ENCODE data around the gene PASK. TPM values are rescaled to one million over a fixed set of nuclear protein-coding genes. Genes with fewer than 3 reads are reported as not detected.
"Not testable (repeated sequence)": the region's sequence is repeated elsewhere in the genome, so short reads cannot be mapped to it uniquely, and the experiment has no call there.

PASK gene
- total and polyA plus RNA-seq, 2 donors (not counting 1 experiment from before 2014, with no cell fraction given) = 48.2 to 144 TPM

GRCh38 chr2:241093133-241093781 is 56.0 kb downstream of the PASK start:
- peaks cover 37% of the 10 kb centered on the region for H3K4me1 Mint-ChIP-seq
- H3K4me3 ChIP-seq (ENCODE audit: control extremely low read depth in 1 of 5, extremely low read depth in 1 of 5, insufficient read depth in 1 of 5, low read depth in 2 of 5, low read length in 4 of 5); H3K9ac ChIP-seq (ENCODE audit: low read length); H2AFZ ChIP-seq (ENCODE audit: insufficient read depth, low read depth, low read length, poor library complexity, severe bottlenecking); H3K27me3 ChIP-seq (replicated peaks in 1 of 4; ENCODE audit: control extremely low read depth in 1 of 4, control insufficient read depth in 3 of 4, insufficient read depth in 4 of 4, low read length in 3 of 4); H3K9me3 ChIP-seq (ENCODE audit: control extremely low read depth in 1 of 3, control insufficient read depth in 2 of 3, insufficient read depth in 1 of 3, low read length in 2 of 3); H3K4me3 Mint-ChIP-seq; H3K27ac Mint-ChIP-seq; H3K27ac ChIP-seq (ENCODE audit: low read length in 2 of 2); H3K4me2 ChIP-seq (replicated peaks; ENCODE audit: low read depth, low read length, poor library complexity, severe bottlenecking); ATAC-seq (ENCODE audit: low read depth); DNase-seq; intact Hi-C loops (cut with micrococcal nuclease); H3K27me3 Mint-ChIP-seq; H3K9me3 Mint-ChIP-seq (ENCODE audit: insufficient read depth): not testable (repeated sequence)
- Histone ChIP-seq H3K4me1 (ENCODE audit: control insufficient read depth in 2 of 2, insufficient read depth in 2 of 2, low read length in 2 of 2) (peaks cover 18 to 29% of the 10 kb centered on the region in 2 donors), H3K79me2 (ENCODE audit: control insufficient read depth, insufficient read depth, low read length) (peaks cover 27% of the 10 kb centered on the region), H3K36me3 (replicated peaks in 1 of 2; ENCODE audit: control extremely low read depth in 1 of 2, control insufficient read depth in 1 of 2, extremely low read depth in 1 of 2, insufficient read depth in 2 of 2, low read length in 1 of 2) (peaks cover 28 to 93% of the 10 kb centered on the region in 2 experiments), H4K20me1 (ENCODE audit: control insufficient read depth, insufficient read depth, low read length, poor library complexity, severe bottlenecking) (peaks cover 47% of the 10 kb centered on the region)
- ChIA-PET POLR2A (interaction anchor here (0.6 to 1.0 kb wide), 3 partner anchors 10 to 73 kb away, joined by 3 read pairs; no protein-coding TSS in a partner anchor), CTCF (interaction anchor here (0.9 to 2.8 kb wide), 2 partner anchors 15 to 56 kb away, joined by 4 to 13 read pairs; partner anchors contain the start of gene PASK)
- WGBS (ENCODE audit: insufficient coverage) = 85% methylated on average over 8 of the region's 10 CpGs

- H3K4me1 ChIP-seq (ENCODE audit: control insufficient read depth in 2 of 2, insufficient read depth in 2 of 2, low read length in 2 of 2) = peaks cover 16 to 32% of the 10 kb centered on the region in 2 donors
- no peak overlapping the region for H3K4me3 ChIP-seq (ENCODE audit: control extremely low read depth in 1 of 5, extremely low read depth in 1 of 5, insufficient read depth in 1 of 5, low read depth in 2 of 5, low read length in 4 of 5)
- no peak overlapping the region for H3K27ac ChIP-seq (ENCODE audit: low read length in 2 of 2)
- H3K9me3 Mint-ChIP-seq (ENCODE audit: insufficient read depth) = no peaks in the 10 kb centered on the region
- H4K20me1 ChIP-seq (ENCODE audit: control insufficient read depth, insufficient read depth, low read length, poor library complexity, severe bottlenecking) = peaks cover 41% of the 10 kb centered on the region
- 70% methylated on average over 6 of the region's 8 CpGs for WGBS (ENCODE audit: insufficient coverage)
- ChIA-PET CTCF (interaction anchor here (0.6 to 2.8 kb wide), 3 partner anchors 15 to 57 kb away, joined by 4 to 13 read pairs (median 4); partner anchors contain the start of gene PASK), POLR2A (interaction anchor here (1.0 kb wide), 1 partner anchor 72 kb away, joined by 3 read pairs; no protein-coding TSS in a partner anchor)
- no peaks in the 10 kb centered on the region for H3K27me3 Mint-ChIP-seq
- H3K4me1 Mint-ChIP-seq = peaks cover 38% of the 10 kb centered on the region
- no peak overlapping the region for H3K9ac ChIP-seq (ENCODE audit: low read length)
- H2AFZ ChIP-seq (ENCODE audit: insufficient read depth, low read depth, low read length, poor library complexity, severe bottlenecking) = no peak overlapping the region
- ATAC-seq (ENCODE audit: low read depth) = no peak
- peaks cover 28 to 94% of the 10 kb centered on the region in 2 experiments for H3K36me3 ChIP-seq (replicated peaks in 1 of 2; ENCODE audit: control extremely low read depth in 1 of 2, control insufficient read depth in 1 of 2, extremely low read depth in 1 of 2, insufficient read depth in 2 of 2, low read length in 1 of 2)
- no peak overlapping the region for H3K27ac Mint-ChIP-seq
- TF ChIP-seq CTCF (IDR thresholded peaks at IDR 0.05) (no peak), EZH2 (IDR thresholded peaks at IDR 0.05; ENCODE audit: borderline replicate concordance, insufficient read depth, low read depth, low read length, poor library complexity, severe bottlenecking) (no peak)
- DNase-seq = no peak
- H3K27me3 ChIP-seq (replicated peaks in 1 of 4; ENCODE audit: control extremely low read depth in 1 of 4, control insufficient read depth in 3 of 4, insufficient read depth in 4 of 4, low read length in 3 of 4) = no peaks in the 10 kb centered on the region
- peaks cover 21% of the 10 kb centered on the region for H3K79me2 ChIP-seq (ENCODE audit: control insufficient read depth, insufficient read depth, low read length)
- intact Hi-C loops (cut with micrococcal nuclease) = no loop called here
- H3K4me2 ChIP-seq (replicated peaks; ENCODE audit: low read depth, low read length, poor library complexity, severe bottlenecking) = no peak overlapping the region
- no peak overlapping the region for H3K4me3 Mint-ChIP-seq
- no peaks in the 10 kb centered on the region for H3K9me3 ChIP-seq (ENCODE audit: control extremely low read depth in 1 of 3, control insufficient read depth in 2 of 3, insufficient read depth in 1 of 3, low read length in 2 of 3)
Observed at GRCh38 chr2:241092677-241093076, 56.6 kb downstream of the PASK start.

All from B cell (primary cell).